Measurements from ENCODE around the gene HNRNPUL1. TPM values are rescaled to one million over a fixed set of nuclear protein-coding genes. Genes with fewer than 3 reads are reported as not detected.

Gene HNRNPUL1
- total RNA-seq, 1 donor from 2014 or later: 244 TPM

GRCh38 chr19:41332000-41332399 is 67.8 kb downstream of the HNRNPUL1 start:
- H3K4me3 Mint-ChIP-seq: no peak overlapping the region
- no peaks in the 10 kb centered on the region for H3K36me3 Mint-ChIP-seq
- no peak for DNase-seq (ENCODE audit: extremely low spot score, unreplicated experiment)
- TF ChIP-seq CTCF (conservative IDR thresholded peaks at IDR 0.05): no peak
- H3K27ac Mint-ChIP-seq: no peak overlapping the region
- peaks cover 14% of the 10 kb centered on the region for H3K4me1 Mint-ChIP-seq (ENCODE audit: unreplicated experiment)
- H3K27me3 Mint-ChIP-seq: peaks cover 17% of the 10 kb centered on the region
- no peaks in the 10 kb centered on the region for H3K9me3 Mint-ChIP-seq

GRCh38 chr19:41332468-41332867 is 68.3 kb downstream of the HNRNPUL1 start:
- Mint-ChIP-seq H3K36me3 (no peaks in the 10 kb centered on the region), H3K9me3 (no peaks in the 10 kb centered on the region), H3K27me3 (peaks cover 15% of the 10 kb centered on the region), H3K27ac (no peak overlapping the region), H3K4me3 (no peak overlapping the region), H3K4me1 (ENCODE audit: unreplicated experiment) (peaks cover 12% of the 10 kb centered on the region)
- no peak for DNase-seq (ENCODE audit: extremely low spot score, unreplicated experiment)
- no peak for TF ChIP-seq CTCF (conservative IDR thresholded peaks at IDR 0.05)

GRCh38 chr19:41334793-41335192 is 70.6 kb downstream of the HNRNPUL1 start:
- Mint-ChIP-seq H3K9me3 (no peaks in the 10 kb centered on the region), H3K4me3 (no peak overlapping the region), H3K4me1 (ENCODE audit: unreplicated experiment) (no peaks in the 10 kb centered on the region), H3K36me3 (no peaks in the 10 kb centered on the region), H3K27me3 (peaks cover 7% of the 10 kb centered on the region), H3K27ac (no peak overlapping the region)
- no peak for DNase-seq (ENCODE audit: extremely low spot score, unreplicated experiment)
- no peak for TF ChIP-seq CTCF (conservative IDR thresholded peaks at IDR 0.05)

- DNase-seq (ENCODE audit: extremely low spot score, unreplicated experiment): no peak
- no peak for TF ChIP-seq CTCF (conservative IDR thresholded peaks at IDR 0.05)
- Mint-ChIP-seq H3K36me3 (no peaks in the 10 kb centered on the region), H3K27me3 (peaks cover 7% of the 10 kb centered on the region), H3K4me3 (no peak overlapping the region), H3K27ac (no peak overlapping the region), H3K4me1 (ENCODE audit: unreplicated experiment) (no peaks in the 10 kb centered on the region), H3K9me3 (no peaks in the 10 kb centered on the region)
Observed at GRCh38 chr19:41335467-41335866, 71.3 kb downstream of the HNRNPUL1 start.

- Mint-ChIP-seq H3K27ac (no peak overlapping the region), H3K4me3 (no peak overlapping the region), H3K4me1 (ENCODE audit: unreplicated experiment) (no peaks in the 10 kb centered on the region), H3K9me3 (no peaks in the 10 kb centered on the region), H3K36me3 (no peaks in the 10 kb centered on the region), H3K27me3 (no peaks in the 10 kb centered on the region)
- no peak for TF ChIP-seq CTCF (conservative IDR thresholded peaks at IDR 0.05)
- no peak for DNase-seq (ENCODE audit: extremely low spot score, unreplicated experiment)
Observed at GRCh38 chr19:41339936-41340335, 75.8 kb downstream of the HNRNPUL1 start.

All from type B pancreatic cell (in vitro differentiated cells).